Measurements from ENCODE around the gene YTHDC1. TPM values are rescaled to one million over a fixed set of nuclear protein-coding genes. Genes with fewer than 3 reads are reported as not detected.

Gene YTHDC1
- total and polyA plus RNA-seq, 2 of the 13 experiments (the other 11 are each of a cell fraction or from before 2014, with no cell fraction given): 37.3 to 56.8 TPM

GRCh38 chr4:68299492-68300457, 50.1 kb downstream of the YTHDC1 start (continued):
- TF ChIP-seq RERE (CRISPR knock-in tag; IDR thresholded peaks at IDR 0.05; ENCODE audit: low read depth) (0 out of 2 replicates have a peak, but pooled peaks have one; percentile 16), ZIK1 (CRISPR knock-in tag; IDR thresholded peaks at IDR 0.05; ENCODE audit: borderline replicate concordance, low read depth) (no peak), ZSCAN12 (CRISPR knock-in tag; IDR thresholded peaks at IDR 0.05) (no peak), SCMH1 (CRISPR knock-in tag; IDR thresholded peaks at IDR 0.05; ENCODE audit: borderline replicate concordance) (no peak), HHEX (CRISPR knock-in tag; IDR thresholded peaks at IDR 0.05) (no peak), ZNF878 (CRISPR knock-in tag; IDR thresholded peaks at IDR 0.05) (0 out of 2 replicates have a peak, but pooled peaks have one; percentile 25), FOXJ3 (CRISPR knock-in tag; IDR thresholded peaks at IDR 0.05; ENCODE audit: borderline replicate concordance) (peak; percentile 62; the same call in 1 of the 2 replicates)
- TF ChIP-seq, protein P1, sequence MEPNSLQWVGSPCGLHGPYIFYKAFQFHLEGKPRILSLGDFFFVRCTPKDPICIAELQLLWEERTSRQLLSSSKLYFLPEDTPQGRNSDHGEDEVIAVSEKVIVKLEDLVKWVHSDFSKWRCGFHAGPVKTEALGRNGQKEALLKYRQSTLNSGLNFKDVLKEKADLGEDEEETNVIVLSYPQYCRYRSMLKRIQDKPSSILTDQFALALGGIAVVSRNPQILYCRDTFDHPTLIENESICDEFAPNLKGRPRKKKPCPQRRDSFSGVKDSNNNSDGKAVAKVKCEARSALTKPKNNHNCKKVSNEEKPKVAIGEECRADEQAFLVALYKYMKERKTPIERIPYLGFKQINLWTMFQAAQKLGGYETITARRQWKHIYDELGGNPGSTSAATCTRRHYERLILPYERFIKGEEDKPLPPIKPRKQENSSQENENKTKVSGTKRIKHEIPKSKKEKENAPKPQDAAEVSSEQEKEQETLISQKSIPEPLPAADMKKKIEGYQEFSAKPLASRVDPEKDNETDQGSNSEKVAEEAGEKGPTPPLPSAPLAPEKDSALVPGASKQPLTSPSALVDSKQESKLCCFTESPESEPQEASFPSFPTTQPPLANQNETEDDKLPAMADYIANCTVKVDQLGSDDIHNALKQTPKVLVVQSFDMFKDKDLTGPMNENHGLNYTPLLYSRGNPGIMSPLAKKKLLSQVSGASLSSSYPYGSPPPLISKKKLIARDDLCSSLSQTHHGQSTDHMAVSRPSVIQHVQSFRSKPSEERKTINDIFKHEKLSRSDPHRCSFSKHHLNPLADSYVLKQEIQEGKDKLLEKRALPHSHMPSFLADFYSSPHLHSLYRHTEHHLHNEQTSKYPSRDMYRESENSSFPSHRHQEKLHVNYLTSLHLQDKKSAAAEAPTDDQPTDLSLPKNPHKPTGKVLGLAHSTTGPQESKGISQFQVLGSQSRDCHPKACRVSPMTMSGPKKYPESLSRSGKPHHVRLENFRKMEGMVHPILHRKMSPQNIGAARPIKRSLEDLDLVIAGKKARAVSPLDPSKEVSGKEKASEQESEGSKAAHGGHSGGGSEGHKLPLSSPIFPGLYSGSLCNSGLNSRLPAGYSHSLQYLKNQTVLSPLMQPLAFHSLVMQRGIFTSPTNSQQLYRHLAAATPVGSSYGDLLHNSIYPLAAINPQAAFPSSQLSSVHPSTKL (CRISPR knock-in tag; IDR thresholded peaks at IDR 0.05): peak; percentile 91
- TF ChIP-seq, protein P2, sequence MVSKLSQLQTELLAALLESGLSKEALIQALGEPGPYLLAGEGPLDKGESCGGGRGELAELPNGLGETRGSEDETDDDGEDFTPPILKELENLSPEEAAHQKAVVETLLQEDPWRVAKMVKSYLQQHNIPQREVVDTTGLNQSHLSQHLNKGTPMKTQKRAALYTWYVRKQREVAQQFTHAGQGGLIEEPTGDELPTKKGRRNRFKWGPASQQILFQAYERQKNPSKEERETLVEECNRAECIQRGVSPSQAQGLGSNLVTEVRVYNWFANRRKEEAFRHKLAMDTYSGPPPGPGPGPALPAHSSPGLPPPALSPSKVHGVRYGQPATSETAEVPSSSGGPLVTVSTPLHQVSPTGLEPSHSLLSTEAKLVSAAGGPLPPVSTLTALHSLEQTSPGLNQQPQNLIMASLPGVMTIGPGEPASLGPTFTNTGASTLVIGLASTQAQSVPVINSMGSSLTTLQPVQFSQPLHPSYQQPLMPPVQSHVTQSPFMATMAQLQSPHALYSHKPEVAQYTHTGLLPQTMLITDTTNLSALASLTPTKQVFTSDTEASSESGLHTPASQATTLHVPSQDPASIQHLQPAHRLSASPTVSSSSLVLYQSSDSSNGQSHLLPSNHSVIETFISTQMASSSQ (IDR thresholded peaks at IDR 0.05; ENCODE audit: low read depth): peak; percentile 82; the same call in 1 of the 2 replicates
- TF ChIP-seq, protein P2 (CRISPR knock-in tag; IDR thresholded peaks at IDR 0.05; ENCODE audit: borderline replicate concordance): peak; percentile 69; the same call in 1 of the 2 replicates
